Naive B cell (primary cell): ENCODE data around the gene BTG4. TPM values are rescaled to one million over a fixed set of nuclear protein-coding genes. Genes with fewer than 3 reads are reported as not detected.

ENCODE experiments used
- polyA plus RNA-seq, 6 donors: library from polyadenylated mRNA; unstranded; fragments of 300-500 nt; fragmentation: Illumina TruSeq; gene quantifications; one replicate each; pipeline ENCODE4 v1.2.3, GENCODE V29; 2021; ENCODE audit warnings: low read depth in 6 of 6

BTG4 gene
- polyA plus RNA-seq, 6 donors from 2014 or later, result not detected

Other genes with a start within 250 kb of the BTG4 start
- gene POU2AF3, start 213.8 kb downstream of the BTG4 start, polyA plus RNA-seq, result under 1 TPM in 1 of 6 donors, not detected in 5; 0.77 TPM
- 100 to 1,000 TPM in 2 of 6 donors, 10 to 100 TPM in 4; 63.6 to 114 (median 89.3) TPM for gene POU2AF1, start 133.1 kb downstream of the BTG4 start, polyA plus RNA-seq
- gene HOATZ, start 2.4 kb upstream of the BTG4 start, polyA plus RNA-seq, result not detected
- not detected for gene LAYN, start 28.3 kb upstream of the BTG4 start, polyA plus RNA-seq
- gene SIK2, start 90.1 kb upstream of the BTG4 start, polyA plus RNA-seq, result 1 to 10 TPM in 1 of 6 donors, under 1 TPM in 5; 0.09 to 1.0 (median 0.31) TPM